HepG2 (cell line): ENCODE data around the gene GABRA4. TPM values are rescaled to one million over a fixed set of nuclear protein-coding genes. Genes with fewer than 3 reads are reported as not detected.

Experiments
- ATAC-seq: fragments of 200-7000 bp; cut with Tn5 transposase; 3 replicates; pipeline ENCODE4 v1.9.1; 2020; ENCODE audit warnings: mild to moderate bottlenecking, moderate library complexity
- BruUV-seq: library from RNA; stranded (reverse); fragments of 400-500 nt; replicated peaks from 2 replicates; lab custom pipeline; 2021; lab: Mats Ljungman, UMichigan
- CTCF ChIA-PET: fragments of 300-600 bp; formaldehyde crosslinking; extraction: SDS; loops from one replicate; lab custom pipeline; 2021; ENCODE audit warnings: low total read pairs, inconsistent platforms, low intra/inter-chr PET ratio; lab: Yijun Ruan, JAX
- POLR2A ChIA-PET: fragments of 350-600 bp; sonication (Branson Sonifier 250); formaldehyde crosslinking; loops from one replicate; lab custom pipeline; 2020; ENCODE audit warnings: antibody characterized with exemption, inconsistent platforms; lab: Yijun Ruan, JAX
- DNase-seq: peaks from one replicate; pipeline ENCODE4 v3.0.0-alpha.2; 2015; ENCODE audit warnings: low spot score
- FAIRE-seq: peaks from 3 replicates; lab custom pipeline; 2011; peaks lifted over from hg19 to GRCh38; lab: Jason Lieb, UNC
- H2AFZ ChIP-seq: one replicate; pipeline ENCODE4 v1.6.1; 2011; ENCODE audit warnings: low read length, inconsistent platforms
- H3K27ac ChIP-seq: fragments of 300-600 bp; 3 replicates; pipeline ENCODE4 v1.8.0; 2011; ENCODE audit warnings: mixed run types, mild to moderate bottlenecking, mixed read lengths, low read length, inconsistent platforms; ENCODE audit not compliant: insufficient read depth; ENCODE audit errors: extremely low read length
- H3K27me3 ChIP-seq, 2 experiments: fragments of 200-600 bp in 1 of 2; 2 replicates in 1 of 2; 3 replicates in 1 of 2; pipeline versions ENCODE4 v1.6.0 to v1.8.0; 2011; ENCODE audit warnings: low read length in 2 of 2, mild to moderate bottlenecking in 2 of 2, moderate library complexity in 2 of 2, inconsistent platforms in 1 of 2; ENCODE audit not compliant: insufficient read depth in 2 of 2, control insufficient read depth in 1 of 2
- H3K36me3 ChIP-seq, 2 experiments: fragments of 200-600 bp in 1 of 2; replicated peaks in 1 of 2; 2 replicates in 1 of 2; 3 replicates in 1 of 2; pipeline versions ENCODE4 v1.5.1 to v1.8.0; 2011; ENCODE audit warnings: low read length in 2 of 2, inconsistent platforms in 1 of 2; ENCODE audit not compliant: insufficient read depth in 2 of 2, control insufficient read depth in 1 of 2
- H3K4me1 ChIP-seq: 2 replicates; pipeline ENCODE4 v1.5.1; 2012; ENCODE audit warnings: low read length, inconsistent platforms; ENCODE audit not compliant: insufficient read depth
- H3K4me2 ChIP-seq: 2 replicates; pipeline ENCODE4 v1.6.0; 2011; ENCODE audit warnings: low read depth, low read length, inconsistent platforms
- H3K4me3 ChIP-seq, 3 experiments: fragments of 200-600 bp in 1 of 3; sonication (generic), shearing (Covaris generic) in 1 of 3; replicated peaks in 1 of 3; 2 replicates each; pipeline ENCODE4 v1.5.1; 2011 to 2016; ENCODE audit warnings: low read length in 3 of 3, inconsistent platforms in 2 of 3, low read depth in 2 of 3, mild to moderate bottlenecking in 2 of 3, control low read depth in 1 of 3, mixed read lengths in 1 of 3; ENCODE audit not compliant: insufficient read depth in 1 of 3
- H3K79me2 ChIP-seq: one replicate; pipeline ENCODE4 v1.6.1; 2011; ENCODE audit warnings: low read length, inconsistent platforms; ENCODE audit not compliant: insufficient read depth
- H3K9ac ChIP-seq: 2 replicates; pipeline ENCODE4 v1.6.0; 2011; ENCODE audit warnings: mild to moderate bottlenecking, low read depth, low read length, inconsistent platforms; ENCODE audit not compliant: insufficient read depth
- H3K9me3 ChIP-seq: 2 replicates; pipeline ENCODE4 v1.5.1; 2012; ENCODE audit warnings: mild to moderate bottlenecking, low read length
- H4K20me1 ChIP-seq: 2 replicates; pipeline ENCODE4 v1.6.0; 2011; ENCODE audit warnings: inconsistent platforms, mild to moderate bottlenecking, low read length, moderate library complexity; ENCODE audit not compliant: insufficient read depth
- ATAD3A ChIP-seq: sonication (generic); formaldehyde crosslinking; IDR thresholded peaks from 2 replicates; pipeline ENCODE4 v1.4.0; 2020; ENCODE audit warnings: missing genetic modification reagents
- GPN1 ChIP-seq: sonication (generic); formaldehyde crosslinking; IDR thresholded peaks from 2 replicates; pipeline ENCODE4 v1.5.1; 2020; ENCODE audit warnings: missing genetic modification reagents, borderline replicate concordance
- HNF4A ChIP-seq: sonication (generic); formaldehyde crosslinking; IDR thresholded peaks from 2 replicates; pipeline ENCODE4 v1.4.0; 2020; ENCODE audit warnings: missing genetic modification reagents
- HNRNPL ChIP-seq: fragments of 200-400 bp; formaldehyde crosslinking; IDR thresholded peaks from 2 replicates; pipeline ENCODE4 v1.6.1; 2017; ENCODE audit warnings: mild to moderate bottlenecking, low read depth, low read length
- HNRNPLL ChIP-seq: fragments of 200-400 bp; formaldehyde crosslinking; IDR thresholded peaks from 2 replicates; pipeline ENCODE4 v1.6.1; 2017; ENCODE audit warnings: mild to moderate bottlenecking, low read depth, low read length; ENCODE audit not compliant: poor library complexity, severe bottlenecking
- JUND ChIP-seq: sonication (generic); formaldehyde crosslinking; IDR thresholded peaks from 2 replicates; pipeline ENCODE4 v1.8.0; 2022; ENCODE audit warnings: mild to moderate bottlenecking, missing genetic modification reagents
- PHB2 ChIP-seq: fragments of 450-650 bp; IDR thresholded peaks from 2 replicates; pipeline ENCODE4 v1.6.1; 2018; ENCODE audit not compliant: partially characterized antibody
- ZBTB42 ChIP-seq: sonication (generic); formaldehyde crosslinking; IDR thresholded peaks from 2 replicates; pipeline ENCODE4 v1.5.0; 2020; ENCODE audit warnings: mild to moderate bottlenecking, missing genetic modification reagents
- ZBTB46 ChIP-seq: sonication (generic); formaldehyde crosslinking; IDR thresholded peaks from 2 replicates; pipeline ENCODE4 v1.4.0; 2020; ENCODE audit warnings: mild to moderate bottlenecking, missing genetic modification reagents, borderline replicate concordance
- ZFP36L2 ChIP-seq: sonication (generic); formaldehyde crosslinking; IDR thresholded peaks from 2 replicates; pipeline ENCODE4 v1.4.0; 2020; ENCODE audit warnings: missing genetic modification reagents
- WGBS: methylation state at CpG from one replicate; pipeline ENCODE4 v1.1.6; 2017; ENCODE audit warnings: low lambda C conversion rate; 5-methylcytosine and 5-hydroxymethylcytosine counted together
- in situ Hi-C: cut with HindIII; loops from 2 replicates; pipeline ENCODE4 v1.10.0; 2017; ENCODE audit warnings: low pct_unique_long_range_greater_than_20kb; ENCODE audit not compliant: extremely low pct_ligation_motif_present
- intact Hi-C: fragments of 100-400 bp; cut with micrococcal nuclease; formaldehyde crosslinking; loops from one replicate; pipeline ENCODE4 v1.10.0; 2022; ENCODE audit not compliant: unreplicated experiment
- polyA plus RNA-seq, 8 experiments: library from polyadenylated mRNA; depleted of rRNA in 3 of 8; stranded (reverse) in 7 of 8; unstranded in 1 of 8; fragments of >200 nt; fragmentation: Illumina TruSeq in 4 of 8; extraction: Trizol in 4 of 8; gene quantifications; 2 replicates each; pipeline versions ENCODE4 v1.2.1 to v1.2.3, GENCODE V29; 2011 to 2016; ENCODE audit warnings: low read depth in 4 of 8, missing spikeins in 1 of 8, mixed read lengths in 1 of 8; ENCODE audit not compliant: insufficient read depth in 1 of 8
- total RNA-seq, 5 experiments: library from RNA; depleted of rRNA; stranded (reverse); fragments of >200 nt; fragmentation: Illumina TruSeq; extraction: Trizol; gene quantifications; 2 replicates each; pipeline ENCODE4 v1.2.3, GENCODE V29; 2016; ENCODE audit warnings: low read depth in 1 of 5

GABRA4 gene
- total and polyA plus RNA-seq, 2 of the 13 experiments (the other 11 are each of a cell fraction or from before 2014, with no cell fraction given) = not detected

GRCh38 chr4:46952451-46952850 is 40.9 kb downstream of the GABRA4 start (continued):
- TF ChIP-seq HNF4A (no peak), ZBTB42 (no peak)

- H3K9me3 ChIP-seq = no peaks in the 10 kb centered on the region
- in situ Hi-C loops (no loop called here), intact Hi-C loops (no loop called here)
- TF ChIP-seq JUND (CRISPR knock-in tag) (no peak), ZBTB46 (CRISPR knock-in tag) (no peak), ATAD3A (CRISPR knock-in tag) (no peak), ZFP36L2 (CRISPR knock-in tag) (no peak), PHB2 (no peak), GPN1 (no peak), HNRNPLL (no peak), HNRNPL (no peak)
- no peak overlapping the region for H3K4me3 ChIP-seq
- H4K20me1 ChIP-seq = no peaks in the 10 kb centered on the region
- FAIRE-seq (no peak), DNase-seq (no peak), ATAC-seq (no peak)
- BruUV-seq = no TSS peak
- WGBS = 36% methylated on average over 3 of the region's 3 CpGs
- no peaks in the 10 kb centered on the region for H3K36me3 ChIP-seq
- no peak overlapping the region for H3K4me2 ChIP-seq
- H3K4me1 ChIP-seq = no peaks in the 10 kb centered on the region
- no peaks in the 10 kb centered on the region for H3K27me3 ChIP-seq
- H2AFZ ChIP-seq = no peak overlapping the region
- no peaks in the 10 kb centered on the region for H3K79me2 ChIP-seq
- ChIA-PET CTCF (no interaction called here), POLR2A (no interaction called here)
- no peak overlapping the region for H3K9ac ChIP-seq
- no peak overlapping the region for H3K27ac ChIP-seq
These were observed 42.6 kb downstream of the GABRA4 start for GRCh38 chr4:46950826-46951225.
